ENCODE measurements around the gene NUCB2. TPM values are rescaled to one million over a fixed set of nuclear protein-coding genes. Genes with fewer than 3 reads are reported as not detected.

Gene NUCB2
- polyA plus RNA-seq, 1 donor (not counting 4 experiments of a cell fraction or from before 2014, with no cell fraction given): 44.2 TPM

DNA sequence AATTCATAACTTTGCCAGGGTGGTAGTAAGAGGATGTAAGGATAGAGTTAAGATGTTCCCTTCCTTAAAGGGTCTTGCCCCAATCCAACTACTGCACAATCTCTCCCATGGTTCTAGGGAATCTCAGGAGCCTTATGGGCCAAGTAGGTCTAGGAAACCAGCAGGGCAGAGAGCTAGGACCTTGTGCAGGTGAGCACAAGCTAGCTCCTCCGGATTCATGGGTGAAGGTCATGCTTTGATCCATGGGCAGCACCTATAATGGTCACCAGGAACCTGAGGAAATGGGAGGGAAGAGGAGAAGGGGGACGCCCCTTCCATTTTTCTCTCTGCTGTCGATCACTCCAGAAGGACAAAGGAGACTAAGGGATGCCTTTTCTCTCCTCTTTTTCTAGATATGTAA lies 95.1 kb downstream of the NUCB2 start:
- no peaks in the 10 kb centered on the region for H3K79me2 ChIP-seq (ENCODE audit: control insufficient read depth, insufficient read depth, low read length)
- H3K9me3 ChIP-seq (ENCODE audit: control insufficient read depth, low read depth, low read length): peaks cover 34% of the 10 kb centered on the region
- DNase-seq (ENCODE audit: low read depth, low spot score) (no peak), FAIRE-seq (no peak)
- no peak overlapping the region for H2AFZ ChIP-seq (ENCODE audit: control insufficient read depth, low read length)
- peaks cover 18 to 40% of the 10 kb centered on the region in 2 experiments for H3K36me3 ChIP-seq (ENCODE audit: control insufficient read depth in 2 of 2, extremely low read depth in 1 of 2, insufficient read depth in 2 of 2, low read length in 2 of 2)
- no peak overlapping the region for H3K4me2 ChIP-seq (ENCODE audit: control insufficient read depth, extremely low read depth, insufficient read depth, low read depth, low read length)
- H3K9me1 ChIP-seq (ENCODE audit: control insufficient read depth, extremely low read depth, insufficient read depth, low read length): no peaks in the 10 kb centered on the region
- no peak overlapping the region for H3K4me3 ChIP-seq (ENCODE audit: control insufficient read depth in 2 of 3, extremely low read depth in 1 of 3, insufficient read depth in 2 of 3, low read depth in 1 of 3, low read length in 3 of 3)
- dilution Hi-C loops (cut with MboI; ENCODE audit: extremely low pct_ligation_motif_present, low sequenced_read_pairs): no loop called here
- TF ChIP-seq, protein P1, sequence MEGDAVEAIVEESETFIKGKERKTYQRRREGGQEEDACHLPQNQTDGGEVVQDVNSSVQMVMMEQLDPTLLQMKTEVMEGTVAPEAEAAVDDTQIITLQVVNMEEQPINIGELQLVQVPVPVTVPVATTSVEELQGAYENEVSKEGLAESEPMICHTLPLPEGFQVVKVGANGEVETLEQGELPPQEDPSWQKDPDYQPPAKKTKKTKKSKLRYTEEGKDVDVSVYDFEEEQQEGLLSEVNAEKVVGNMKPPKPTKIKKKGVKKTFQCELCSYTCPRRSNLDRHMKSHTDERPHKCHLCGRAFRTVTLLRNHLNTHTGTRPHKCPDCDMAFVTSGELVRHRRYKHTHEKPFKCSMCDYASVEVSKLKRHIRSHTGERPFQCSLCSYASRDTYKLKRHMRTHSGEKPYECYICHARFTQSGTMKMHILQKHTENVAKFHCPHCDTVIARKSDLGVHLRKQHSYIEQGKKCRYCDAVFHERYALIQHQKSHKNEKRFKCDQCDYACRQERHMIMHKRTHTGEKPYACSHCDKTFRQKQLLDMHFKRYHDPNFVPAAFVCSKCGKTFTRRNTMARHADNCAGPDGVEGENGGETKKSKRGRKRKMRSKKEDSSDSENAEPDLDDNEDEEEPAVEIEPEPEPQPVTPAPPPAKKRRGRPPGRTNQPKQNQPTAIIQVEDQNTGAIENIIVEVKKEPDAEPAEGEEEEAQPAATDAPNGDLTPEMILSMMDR (optimal IDR thresholded peaks at IDR 0.05 in 1 of 3, IDR thresholded peaks at IDR 0.05 in 1 of 3, conservative IDR thresholded peaks at IDR 0.05 in 1 of 3; ENCODE audit: extremely low read depth in 1 of 3, insufficient read depth in 2 of 3, low read length in 3 of 3): no peak
- no peak for TF ChIP-seq EZH2 (IDR thresholded peaks at IDR 0.05; ENCODE audit: low read length)
- no peak overlapping the region for H3K27ac ChIP-seq (ENCODE audit: control insufficient read depth, insufficient read depth, low read length)
- no peaks in the 10 kb centered on the region for H3K4me1 ChIP-seq (ENCODE audit: control insufficient read depth, extremely low read depth, insufficient read depth, low read length)
- H3K27me3 ChIP-seq (ENCODE audit: control insufficient read depth, extremely low read depth, insufficient read depth, low read length): no peaks in the 10 kb centered on the region
- no peaks in the 10 kb centered on the region for H4K20me1 ChIP-seq (ENCODE audit: control insufficient read depth, extremely low read depth, insufficient read depth, low read length)
- no peak overlapping the region for H3K9ac ChIP-seq (ENCODE audit: control insufficient read depth, extremely low read depth, insufficient read depth, low read length)

GRCh38 chr11:17375547-17375946 lies 99.0 kb downstream of the NUCB2 start:
- dilution Hi-C loops (cut with MboI; ENCODE audit: extremely low pct_ligation_motif_present, low sequenced_read_pairs): no loop called here
- peaks cover 24% of the 10 kb centered on the region for H3K9me3 ChIP-seq (ENCODE audit: control insufficient read depth, low read depth, low read length)
- FAIRE-seq (no peak), DNase-seq (ENCODE audit: low read depth, low spot score) (no peak)
- no peak overlapping the region for H3K27ac ChIP-seq (ENCODE audit: control insufficient read depth, insufficient read depth, low read length)
- no peak overlapping the region for H3K4me3 ChIP-seq (ENCODE audit: control insufficient read depth in 2 of 3, extremely low read depth in 1 of 3, insufficient read depth in 2 of 3, low read depth in 1 of 3, low read length in 3 of 3)
- H3K4me2 ChIP-seq (ENCODE audit: control insufficient read depth, extremely low read depth, insufficient read depth, low read depth, low read length): no peak overlapping the region
- H3K79me2 ChIP-seq (ENCODE audit: control insufficient read depth, insufficient read depth, low read length): no peaks in the 10 kb centered on the region
- TF ChIP-seq, protein P1 (optimal IDR thresholded peaks at IDR 0.05 in 1 of 3, IDR thresholded peaks at IDR 0.05 in 1 of 3, conservative IDR thresholded peaks at IDR 0.05 in 1 of 3; ENCODE audit: extremely low read depth in 1 of 3, insufficient read depth in 2 of 3, low read length in 3 of 3): no peak
- no peak for TF ChIP-seq EZH2 (IDR thresholded peaks at IDR 0.05; ENCODE audit: low read length)
- no peaks in the 10 kb centered on the region for H4K20me1 ChIP-seq (ENCODE audit: control insufficient read depth, extremely low read depth, insufficient read depth, low read length)
- H3K9ac ChIP-seq (ENCODE audit: control insufficient read depth, extremely low read depth, insufficient read depth, low read length): no peak overlapping the region
- H2AFZ ChIP-seq (ENCODE audit: control insufficient read depth, low read length): no peak overlapping the region
- peaks cover 12% of the 10 kb centered on the region for H3K4me1 ChIP-seq (ENCODE audit: control insufficient read depth, extremely low read depth, insufficient read depth, low read length)
- H3K9me1 ChIP-seq (ENCODE audit: control insufficient read depth, extremely low read depth, insufficient read depth, low read length): no peaks in the 10 kb centered on the region
- H3K36me3 ChIP-seq (ENCODE audit: control insufficient read depth in 2 of 2, extremely low read depth in 1 of 2, insufficient read depth in 2 of 2, low read length in 2 of 2): peaks cover 11 to 12% of the 10 kb centered on the region in 2 experiments
- no peaks in the 10 kb centered on the region for H3K27me3 ChIP-seq (ENCODE audit: control insufficient read depth, extremely low read depth, insufficient read depth, low read length)
